HG02840 (cell line): ENCODE data around the gene IDH3A.

Experiments
- ATAC-seq: cut with Tn5 transposase; IDR thresholded peaks from one replicate; pipeline ENCODE4 v1.9.1; 2021; ENCODE audit warnings: mild to moderate bottlenecking, moderate library complexity, moderate number of reproducible peaks; ENCODE audit not compliant: unreplicated experiment, low FRiP score

The IDH3A gene

DNA sequence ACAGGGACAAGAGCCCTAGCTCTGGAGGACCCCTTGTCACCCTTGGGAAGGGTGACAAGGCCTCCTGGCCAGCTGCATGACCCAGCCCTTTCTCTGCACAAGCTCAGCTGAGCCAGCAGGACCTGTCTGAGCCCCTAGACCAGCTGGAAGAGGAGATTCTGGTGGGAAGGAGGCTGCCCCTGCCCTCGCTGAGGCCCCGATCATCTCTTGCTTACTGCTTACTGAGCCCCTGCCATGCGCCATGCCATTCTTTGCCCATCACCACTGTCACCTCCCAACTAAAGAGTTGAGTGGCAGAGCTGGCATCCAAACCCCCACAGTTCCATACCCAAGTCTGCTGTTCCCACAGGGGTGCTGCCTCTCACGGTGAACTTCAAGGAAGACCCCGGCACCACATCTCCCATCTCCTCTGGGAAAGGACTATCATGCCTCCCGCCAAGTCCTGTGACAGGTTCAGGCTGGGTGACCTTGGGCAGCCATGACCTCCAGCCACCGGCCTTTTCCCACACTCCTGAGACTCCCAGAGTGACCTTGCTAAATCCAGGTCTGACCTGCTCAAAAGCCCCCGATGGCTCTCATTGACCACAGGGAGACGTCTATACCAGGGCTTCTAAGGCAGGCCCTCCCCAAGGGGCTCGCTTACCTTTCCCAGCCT, 51.2 kb downstream of the IDH3A start:
- no peak for ATAC-seq

DNA sequence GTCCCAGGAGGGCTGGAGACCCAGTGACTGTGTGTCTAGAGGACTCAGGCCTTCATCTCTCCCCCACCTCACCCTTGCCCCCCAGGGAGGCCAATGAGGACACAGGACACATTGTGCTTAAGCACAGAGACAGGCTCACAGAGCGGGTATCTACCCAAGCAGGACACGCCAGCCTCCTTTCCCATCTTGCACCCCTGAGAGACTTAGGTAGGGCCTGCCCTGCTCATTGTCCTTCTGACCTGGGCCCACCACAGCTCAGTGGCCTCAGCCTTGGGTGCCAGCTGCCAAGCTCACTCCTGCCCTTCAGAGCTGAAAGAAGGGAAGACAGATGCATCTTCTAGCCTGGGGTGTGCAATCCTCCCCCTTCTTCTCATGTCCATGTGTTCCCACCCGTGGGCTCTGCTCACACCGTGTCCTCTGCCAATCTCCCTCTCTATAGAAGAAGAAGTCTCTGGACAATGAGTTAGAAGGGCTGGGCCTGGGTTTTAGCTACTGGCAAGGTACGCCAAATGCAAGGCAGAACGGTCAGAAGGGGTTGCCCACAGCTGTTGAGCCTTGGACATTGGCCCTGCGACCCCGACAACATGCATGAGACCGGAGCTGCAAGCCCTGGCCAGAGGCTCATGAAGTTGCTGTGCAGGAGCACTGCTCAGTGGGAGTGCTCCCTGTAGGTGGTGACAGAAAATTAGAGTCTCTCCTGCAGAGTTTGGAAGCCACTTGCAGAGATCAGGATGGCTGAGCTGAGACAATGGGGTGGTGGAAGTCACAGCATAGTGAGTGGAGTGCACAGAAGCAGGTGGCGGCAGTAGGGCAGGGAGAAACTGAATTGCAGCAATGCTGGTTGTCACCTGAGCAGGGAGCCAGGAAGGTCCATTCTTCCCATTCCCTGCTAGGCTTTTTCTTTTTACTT, 52.4 kb downstream of the IDH3A start:
- no peak for ATAC-seq

DNA sequence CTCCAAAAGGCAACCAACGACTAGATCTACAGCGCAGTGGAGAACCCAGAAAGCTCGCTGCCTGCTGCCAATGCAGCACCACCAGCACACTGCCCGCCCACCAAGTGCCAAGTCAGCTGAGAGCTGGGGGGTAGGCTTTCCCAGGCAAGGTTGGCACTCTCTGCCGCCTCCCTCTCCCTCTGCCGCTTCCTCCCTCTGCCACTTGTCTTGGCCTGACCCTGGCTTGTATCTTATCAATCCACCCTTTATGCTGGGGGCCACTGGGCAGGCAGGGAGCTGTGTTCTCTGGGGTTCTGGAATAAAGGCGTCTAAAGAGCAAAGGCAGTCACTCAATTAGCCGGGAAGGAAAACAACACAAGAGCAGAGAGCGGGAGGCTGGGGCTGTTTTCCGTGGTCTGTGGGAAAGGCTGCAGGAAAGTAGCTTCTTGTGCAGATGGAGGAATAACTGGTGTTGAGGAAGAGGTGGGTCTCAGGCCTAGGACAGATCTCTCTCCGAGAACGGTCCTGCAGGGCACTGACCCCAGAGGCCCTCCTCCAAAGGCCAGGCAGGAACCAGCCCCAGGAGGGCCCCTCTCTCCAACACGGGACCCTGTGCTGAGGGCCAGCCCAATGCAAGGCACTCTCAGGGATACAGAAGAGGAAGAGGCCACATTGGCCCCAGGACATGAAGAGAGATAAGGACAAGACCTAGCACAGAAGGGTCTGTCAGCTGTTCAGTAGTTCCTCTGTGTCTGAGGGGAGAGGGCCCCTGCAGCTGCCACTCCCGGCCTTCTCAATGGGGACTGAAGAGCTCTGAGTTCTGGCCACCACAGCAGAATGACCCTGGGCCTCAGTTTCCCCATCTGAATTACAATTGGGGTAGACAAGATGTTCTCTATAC, 54.4 kb downstream of the IDH3A start:
- no peak for ATAC-seq

DNA sequence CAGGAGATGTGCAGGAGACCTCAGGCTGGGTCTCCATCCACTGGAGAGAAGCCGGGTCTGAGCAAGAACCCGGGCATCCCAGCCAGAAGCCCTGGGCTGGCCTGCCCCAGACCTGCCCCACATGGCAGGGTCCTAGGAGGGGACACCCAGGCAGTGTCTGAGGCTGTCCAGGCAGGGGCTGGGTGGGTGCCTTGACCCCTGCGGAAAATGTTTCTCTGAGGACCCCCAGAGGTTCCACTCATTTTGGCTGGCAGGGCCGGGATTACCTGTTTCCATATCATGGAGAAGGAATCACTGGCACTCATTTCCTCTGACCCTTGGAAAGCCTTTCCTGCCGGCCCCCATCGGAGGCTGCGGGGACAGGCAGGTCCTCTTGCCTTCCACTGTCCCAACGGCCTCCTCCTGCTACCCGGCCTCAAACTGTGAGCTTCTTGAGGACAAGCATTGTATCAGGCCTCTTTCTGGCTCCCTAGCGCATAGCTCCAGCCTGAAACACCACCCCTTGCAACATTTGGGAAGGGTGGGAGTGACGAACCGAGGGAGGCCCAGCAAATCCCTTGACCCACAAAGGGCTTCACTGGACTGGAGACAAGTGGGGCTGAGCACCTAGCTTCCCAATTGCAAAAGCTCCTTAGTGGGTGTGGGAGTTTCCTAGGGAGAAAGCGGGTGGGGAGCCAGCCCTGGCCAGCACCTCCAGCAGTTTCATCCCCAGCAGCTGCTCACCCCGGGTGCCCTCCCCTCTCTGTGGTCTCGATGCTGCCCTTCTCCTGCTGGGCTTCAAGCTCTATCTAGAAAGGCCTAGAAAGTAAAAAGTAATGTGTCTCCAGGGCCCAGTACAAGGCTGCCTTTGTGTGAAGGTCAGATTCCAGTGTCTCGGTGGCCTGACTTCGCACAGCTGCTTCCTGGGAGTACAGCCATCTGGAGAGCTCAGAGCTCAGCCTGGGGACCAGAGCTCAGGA, 55.5 kb downstream of the IDH3A start:
- ATAC-seq, result no peak

DNA sequence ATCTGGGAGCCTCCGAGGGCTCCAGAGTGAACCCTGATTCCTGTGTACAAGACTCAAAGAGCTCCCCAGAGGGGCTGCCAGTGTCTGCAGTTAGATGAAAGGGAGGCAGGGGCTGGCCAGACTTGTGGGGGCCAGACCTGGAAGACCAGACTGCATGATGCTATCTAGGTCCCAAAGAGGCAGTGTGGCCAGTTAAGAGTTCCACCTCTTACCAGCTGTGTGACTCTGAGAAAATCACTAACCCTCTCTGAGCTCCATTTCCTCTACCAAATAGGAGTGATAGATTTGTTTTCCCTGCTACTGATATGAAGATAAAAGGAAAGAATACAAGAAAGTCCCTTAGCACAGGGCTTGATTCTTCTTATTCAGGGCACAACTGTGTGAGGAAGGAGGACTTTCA, 56.2 kb downstream of the IDH3A start:
- no peak for ATAC-seq

DNA sequence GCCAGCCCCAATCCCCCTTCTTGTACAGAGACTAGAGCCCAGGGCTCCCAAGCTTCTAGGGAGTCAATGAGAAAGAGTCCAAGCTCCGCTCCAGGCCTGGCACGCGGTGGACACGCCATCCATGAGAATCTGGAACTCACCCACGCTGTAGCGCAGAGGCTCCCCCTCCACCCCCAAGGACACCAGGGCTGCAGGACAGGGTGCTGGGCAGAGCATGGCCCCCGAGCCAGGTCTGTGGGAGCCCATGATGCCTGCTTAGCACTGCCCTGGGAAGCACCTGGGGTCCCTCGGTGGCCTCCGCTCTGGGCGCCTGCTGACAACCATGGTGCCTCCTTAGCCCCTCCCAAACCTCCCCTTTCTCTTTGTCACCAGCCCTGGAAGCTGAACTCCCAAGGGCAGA, 56.7 kb downstream of the IDH3A start:
- no peak for ATAC-seq

DNA sequence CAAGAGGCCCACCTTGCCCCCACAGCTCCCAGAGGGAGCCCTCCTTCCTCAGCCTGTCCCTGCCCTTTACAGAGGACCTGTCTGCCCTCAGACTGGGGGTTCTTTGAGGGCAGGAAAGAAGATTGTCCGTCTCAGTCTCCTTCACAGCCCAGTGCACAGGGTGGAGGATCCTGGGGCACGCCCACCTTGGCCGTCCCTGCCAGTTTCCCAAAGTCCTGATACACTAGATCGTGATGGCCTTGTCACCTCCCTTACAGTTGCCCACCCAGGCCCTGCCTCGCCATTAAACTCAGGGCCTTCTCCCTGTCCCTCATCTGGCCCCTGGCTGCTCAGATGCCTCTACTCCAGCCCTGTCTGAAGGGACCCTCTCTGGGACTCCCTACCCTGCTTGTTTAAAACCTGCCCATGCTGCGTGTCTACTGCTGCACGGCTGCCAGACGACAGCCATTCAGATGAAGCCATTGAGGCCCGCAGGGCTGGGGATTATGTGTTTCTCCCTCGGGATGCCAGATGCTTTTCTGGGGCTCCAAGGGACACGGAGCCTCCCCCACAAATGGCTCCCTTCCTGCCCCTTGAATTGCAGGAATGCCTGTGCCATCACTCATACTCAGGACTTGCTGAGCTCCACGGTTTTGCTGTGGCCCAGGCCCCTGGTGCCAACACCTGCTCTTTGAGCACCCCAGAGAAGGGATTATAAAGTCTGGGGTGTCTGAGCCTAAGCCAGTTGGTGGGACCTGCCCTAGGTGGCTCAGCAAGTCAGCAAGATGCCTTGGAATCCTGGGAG, 57.4 kb downstream of the IDH3A start:
- no peak for ATAC-seq

DNA sequence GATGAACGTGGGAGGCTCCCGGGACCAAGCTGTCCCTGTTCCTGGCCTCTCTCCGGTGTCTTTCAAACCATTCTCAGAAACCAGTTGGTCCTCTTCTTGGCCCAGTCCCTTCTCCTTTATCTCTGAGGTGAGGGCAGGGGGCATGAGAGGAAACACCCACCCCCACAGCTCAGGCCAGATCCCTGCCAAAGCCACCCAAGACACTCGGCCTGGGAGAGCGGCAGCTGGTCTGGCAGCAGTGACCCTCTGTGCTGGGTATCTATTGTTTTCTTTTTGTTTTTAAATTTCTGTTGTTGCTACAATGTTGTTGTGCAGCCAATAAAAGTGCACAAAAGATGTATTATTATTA, 57.9 kb downstream of the IDH3A start:
- no peak for ATAC-seq

DNA sequence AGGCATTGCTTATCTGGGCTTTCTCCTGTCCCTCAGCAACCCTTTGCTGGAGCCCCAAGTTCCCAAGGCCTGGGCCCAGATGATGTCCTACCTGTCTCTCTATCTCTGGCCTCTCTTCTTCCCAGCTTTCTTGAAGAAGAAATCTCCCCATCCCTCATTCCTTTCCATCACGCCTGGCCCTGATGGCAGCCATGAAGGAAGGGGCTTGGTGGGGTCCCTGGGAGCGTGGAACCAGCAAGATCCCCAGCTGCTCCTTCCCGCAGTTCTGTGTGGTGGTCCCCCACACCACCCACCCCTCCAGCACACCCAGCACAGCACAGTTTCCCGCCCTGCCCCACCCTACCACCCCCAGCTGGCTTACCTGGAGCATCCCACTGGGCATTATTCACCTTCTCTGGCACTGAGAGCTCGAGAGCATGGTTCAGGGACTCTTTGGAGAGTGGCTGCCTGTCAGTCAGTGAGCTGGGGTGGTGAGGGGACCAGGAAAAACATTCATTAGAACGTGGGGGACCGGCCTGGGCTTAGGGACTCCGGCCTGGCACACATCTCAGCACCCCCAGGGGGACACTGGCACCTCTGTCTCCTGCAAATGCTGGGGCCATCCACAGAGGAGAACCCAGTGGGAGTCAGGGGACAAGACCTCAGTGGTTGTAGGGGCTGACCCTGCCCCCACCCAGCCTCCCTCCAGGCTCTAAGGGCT, 58.6 kb downstream of the IDH3A start:
- ATAC-seq, result no peak

DNA sequence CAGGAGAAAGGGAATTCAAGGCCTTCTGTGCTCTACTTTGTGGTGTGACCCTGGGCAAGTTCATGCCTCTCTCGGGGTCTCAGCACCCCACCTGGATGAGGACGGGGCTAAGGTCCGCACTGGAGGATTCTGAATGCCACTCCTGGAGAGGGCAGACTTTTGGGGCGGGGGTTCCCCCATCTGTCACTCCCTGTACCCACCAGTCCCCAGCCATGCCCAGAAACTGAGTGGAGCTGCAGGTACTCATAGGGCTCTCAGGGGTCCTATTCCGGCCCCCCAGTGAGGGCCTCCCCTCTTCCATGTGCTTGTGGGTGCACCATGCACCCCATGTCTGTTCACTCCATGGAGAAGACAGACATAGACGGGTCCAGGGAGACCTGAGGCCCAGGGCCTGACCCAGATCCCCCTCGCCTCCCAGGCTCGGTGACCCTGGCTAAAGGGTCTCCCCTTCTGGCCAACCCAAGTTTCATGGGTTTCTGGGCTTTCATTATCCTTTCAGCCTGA, 59.2 kb downstream of the IDH3A start:
- ATAC-seq, result no peak

DNA sequence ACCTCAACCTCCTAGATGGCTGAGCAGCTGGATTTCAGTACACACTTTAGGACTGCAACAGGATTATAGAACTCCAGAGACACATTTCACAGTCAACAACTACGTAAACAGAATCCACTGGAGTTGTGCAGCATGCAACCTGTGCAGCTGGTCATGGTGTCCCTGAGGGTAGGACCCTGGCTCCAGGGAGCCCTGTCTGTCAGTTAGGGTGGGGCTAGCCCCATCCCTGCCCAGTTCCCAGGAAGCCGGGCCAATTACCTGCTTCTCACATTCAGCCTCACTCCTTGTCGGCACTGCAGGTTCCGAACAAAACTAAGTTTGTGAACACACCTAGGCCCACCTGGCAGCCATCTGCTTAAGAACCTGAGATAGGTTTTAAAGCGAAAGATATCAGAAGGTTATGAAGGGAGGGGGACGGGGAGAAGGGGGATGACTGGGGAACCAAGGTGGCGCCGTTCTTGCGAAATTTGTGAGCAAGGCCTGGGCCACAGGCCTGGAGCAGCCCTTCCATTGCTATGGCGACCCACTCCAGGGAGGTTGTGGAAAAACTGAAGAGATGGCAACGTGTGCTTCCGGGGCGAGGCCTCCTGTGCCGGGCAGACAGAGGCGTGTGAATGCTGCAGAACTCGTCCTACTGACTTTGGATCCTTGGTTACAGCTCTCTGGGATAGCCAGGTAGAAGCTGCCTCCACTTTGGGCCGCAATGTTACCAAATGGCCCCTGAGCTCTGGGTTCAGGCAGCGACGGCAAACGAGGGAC, 59.9 kb downstream of the IDH3A start:
- ATAC-seq, result no peak

DNA sequence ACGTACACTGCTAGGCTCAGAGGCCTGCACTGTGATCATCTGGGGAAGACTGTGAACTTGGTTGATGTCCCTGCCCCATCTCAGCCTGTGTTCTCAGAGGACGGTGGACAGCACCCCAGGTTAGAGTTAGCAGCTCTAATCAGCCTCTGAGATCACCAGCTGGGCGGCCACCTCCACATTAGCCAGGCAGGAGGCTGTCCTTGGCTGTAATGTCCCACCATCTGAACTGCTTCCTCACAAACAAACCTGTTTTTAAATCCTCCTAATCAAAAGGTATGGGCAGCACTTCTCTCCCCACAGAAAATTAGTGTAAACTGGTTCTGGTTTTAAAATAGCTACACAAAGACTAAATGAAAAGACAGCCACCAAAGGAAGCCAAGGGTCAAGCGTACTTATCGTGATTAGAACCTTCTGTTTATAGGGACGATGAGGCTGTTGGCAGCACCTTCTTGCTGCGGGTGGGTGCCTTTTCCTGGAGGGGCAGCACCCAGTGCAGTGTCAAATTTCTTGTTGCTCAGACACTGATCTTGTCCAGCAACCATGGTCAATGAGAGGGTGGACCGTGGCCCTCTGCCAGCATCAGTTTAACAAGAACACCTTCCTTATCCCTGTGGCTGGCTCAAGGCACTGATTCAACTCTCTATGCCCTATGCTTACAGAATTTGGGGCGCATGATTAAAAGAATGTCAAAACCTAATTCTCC, 60.6 kb downstream of the IDH3A start:
- no peak for ATAC-seq

DNA sequence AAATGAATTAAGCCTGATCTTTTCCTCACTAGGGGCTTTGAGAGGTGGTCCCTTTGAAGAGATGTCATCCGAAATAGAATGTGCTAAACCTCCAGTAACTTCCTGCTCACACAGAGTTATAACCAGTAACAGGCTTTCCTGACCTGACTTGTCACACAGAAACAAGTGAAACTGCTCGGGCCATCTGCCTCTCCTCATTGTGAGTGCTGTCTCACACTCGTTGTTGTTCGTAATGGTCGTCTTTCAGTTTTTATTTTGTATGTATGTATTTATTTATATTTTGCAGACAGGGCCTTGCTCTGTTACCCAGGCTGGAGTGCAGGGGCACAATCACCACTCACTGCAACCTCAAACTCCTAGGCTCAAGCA, 61.2 kb downstream of the IDH3A start:
- no peak for ATAC-seq

DNA sequence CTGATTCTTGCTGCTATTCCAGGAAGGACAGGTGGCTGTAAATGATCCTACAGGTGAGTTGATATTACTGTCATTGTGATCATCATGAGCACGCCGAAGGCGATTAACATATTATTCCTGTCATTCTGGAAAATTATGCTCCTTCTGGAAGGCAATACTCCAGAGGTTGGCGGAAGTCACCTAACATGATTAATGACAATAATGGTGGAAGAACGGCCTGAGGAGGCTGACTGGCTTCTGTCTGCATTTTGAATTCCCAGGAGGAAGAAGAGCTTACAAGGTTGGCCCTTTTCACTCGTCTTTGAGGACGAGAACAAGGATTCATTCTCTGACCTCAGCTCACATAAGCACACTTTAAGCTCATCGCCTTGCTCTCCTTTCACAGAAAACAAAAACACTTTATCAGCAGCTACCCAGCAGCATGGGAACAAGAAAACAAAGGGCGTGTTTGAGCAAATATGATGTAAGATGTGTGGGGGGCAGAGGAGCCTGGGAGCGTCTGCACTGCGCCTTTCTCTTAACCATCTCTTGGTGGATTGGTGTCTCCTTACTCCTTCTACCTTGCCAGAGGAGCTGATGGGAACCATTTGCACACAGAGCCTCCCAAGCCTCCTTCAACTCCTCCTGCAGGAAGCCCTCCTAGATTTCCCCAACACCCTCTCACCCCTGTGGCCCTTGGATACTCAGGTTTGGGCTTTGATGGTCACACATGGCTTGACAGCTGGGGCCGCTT, 62.2 kb downstream of the IDH3A start:
- ATAC-seq, result no peak

DNA sequence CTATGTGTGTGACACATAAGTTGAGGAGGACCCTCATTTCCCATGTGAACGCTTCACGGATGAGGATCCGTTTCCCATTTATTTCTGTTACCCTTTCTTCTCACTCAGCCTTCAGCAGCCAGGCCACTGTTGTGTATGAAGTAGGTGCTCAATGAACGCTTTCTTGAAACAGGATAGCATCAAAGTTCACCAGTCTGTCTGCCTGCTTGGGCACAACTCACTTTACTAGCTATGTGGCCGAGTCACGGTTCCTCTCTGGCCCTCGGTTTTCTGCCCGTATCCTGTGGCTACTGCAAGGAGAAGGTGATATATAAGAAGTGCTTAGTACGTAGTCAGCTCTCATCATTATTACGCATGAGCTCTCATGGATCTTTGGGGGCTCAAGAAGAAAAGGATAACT, 62.8 kb downstream of the IDH3A start:
- no peak for ATAC-seq

DNA sequence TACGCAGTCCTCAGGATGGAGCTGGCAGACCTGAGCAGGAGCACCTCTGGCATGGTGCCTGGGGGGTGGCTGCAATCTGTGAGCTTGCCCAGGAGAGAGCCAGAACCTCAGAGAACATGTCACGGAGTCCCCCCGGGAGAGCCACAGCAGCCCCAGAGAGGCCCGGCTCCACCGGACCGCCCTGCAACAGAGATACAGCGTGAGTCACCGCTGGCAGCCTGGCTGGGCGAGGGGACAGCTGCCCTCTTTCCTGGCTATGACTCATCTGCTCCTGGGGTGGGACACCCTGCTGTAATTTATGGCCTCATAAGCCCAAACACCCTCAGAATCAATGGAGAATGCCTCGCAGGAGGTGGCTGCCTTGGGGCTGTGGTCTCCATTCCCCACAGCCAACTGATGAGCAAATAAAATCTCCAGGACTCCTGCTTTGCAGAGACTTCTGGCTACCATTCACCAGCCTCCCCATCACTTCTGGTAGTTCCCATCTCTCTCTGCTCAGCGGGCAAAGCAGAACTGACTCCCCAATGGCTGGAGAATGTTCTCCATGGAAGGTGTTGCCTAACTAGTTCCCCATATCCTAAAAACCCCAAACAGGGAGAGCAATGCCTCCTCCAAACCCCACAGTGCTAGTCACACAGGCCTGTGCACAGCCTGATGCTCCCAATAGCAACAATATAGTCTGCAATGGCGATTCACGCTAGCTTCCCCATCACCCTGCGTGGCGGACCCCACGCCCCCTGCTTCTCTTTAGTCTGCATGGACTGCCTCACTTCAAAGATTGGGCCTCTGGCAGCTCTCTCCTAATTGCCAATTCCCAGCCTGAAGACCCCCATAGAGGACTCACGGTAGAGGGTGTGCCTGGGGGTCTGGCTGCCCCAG, 63.6 kb downstream of the IDH3A start:
- no peak for ATAC-seq
